HG02571 (cell line): ENCODE measurements around the gene PANK2.
A peak's percentile ranks its signal among the peaks of the same experiment; 100 is the strongest.
"Not testable (repeated sequence)": the region's sequence is repeated elsewhere in the genome, so short reads cannot be mapped to it uniquely, and the experiment has no call there.

ENCODE experiments used
- ATAC-seq: cut with Tn5 transposase; IDR thresholded peaks from one replicate; pipeline ENCODE4 v1.9.1; 2021; ENCODE audit warnings: mild to moderate bottlenecking, moderate library complexity; ENCODE audit not compliant: unreplicated experiment

The PANK2 gene

DNA sequence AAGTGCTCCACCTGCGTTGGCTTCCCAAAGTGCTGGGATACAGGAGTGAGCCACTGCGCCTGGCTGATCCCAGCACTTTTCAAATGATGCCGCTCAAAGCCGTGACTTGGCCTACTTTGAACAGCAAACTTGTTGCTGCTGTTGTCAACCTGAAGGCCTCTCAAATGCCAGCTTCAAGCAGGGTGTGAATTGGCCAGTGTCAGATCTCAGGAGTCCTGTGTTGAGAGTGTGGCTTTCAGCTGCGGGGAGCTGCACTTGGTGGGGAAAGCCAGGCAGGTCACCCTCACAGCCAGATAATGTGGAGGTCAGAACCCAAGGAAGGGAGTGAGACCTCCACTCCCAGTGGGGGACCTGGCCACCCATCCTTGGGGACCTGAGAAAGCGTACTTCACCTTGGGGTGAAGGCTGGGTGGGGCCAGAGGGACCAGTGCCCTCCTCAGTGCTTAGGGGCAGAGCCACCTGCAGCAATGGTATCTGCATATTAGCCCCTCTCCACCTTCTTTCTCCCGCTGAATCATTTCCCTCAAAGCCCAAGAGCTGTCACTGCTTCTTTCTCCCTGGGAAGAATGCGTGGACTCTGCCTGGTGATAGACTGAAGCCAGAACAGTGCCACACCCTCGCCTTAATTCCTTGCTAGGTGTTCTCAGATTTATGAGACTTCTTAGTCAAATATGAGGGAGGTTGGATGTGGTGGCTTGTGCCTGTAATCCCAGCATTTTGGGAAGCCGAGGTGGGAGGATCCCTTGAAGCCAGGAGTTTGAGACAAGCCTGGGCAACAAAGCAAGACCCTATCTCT is 19.1 kb upstream of the PANK2 start:
- ATAC-seq, result no peak

DNA sequence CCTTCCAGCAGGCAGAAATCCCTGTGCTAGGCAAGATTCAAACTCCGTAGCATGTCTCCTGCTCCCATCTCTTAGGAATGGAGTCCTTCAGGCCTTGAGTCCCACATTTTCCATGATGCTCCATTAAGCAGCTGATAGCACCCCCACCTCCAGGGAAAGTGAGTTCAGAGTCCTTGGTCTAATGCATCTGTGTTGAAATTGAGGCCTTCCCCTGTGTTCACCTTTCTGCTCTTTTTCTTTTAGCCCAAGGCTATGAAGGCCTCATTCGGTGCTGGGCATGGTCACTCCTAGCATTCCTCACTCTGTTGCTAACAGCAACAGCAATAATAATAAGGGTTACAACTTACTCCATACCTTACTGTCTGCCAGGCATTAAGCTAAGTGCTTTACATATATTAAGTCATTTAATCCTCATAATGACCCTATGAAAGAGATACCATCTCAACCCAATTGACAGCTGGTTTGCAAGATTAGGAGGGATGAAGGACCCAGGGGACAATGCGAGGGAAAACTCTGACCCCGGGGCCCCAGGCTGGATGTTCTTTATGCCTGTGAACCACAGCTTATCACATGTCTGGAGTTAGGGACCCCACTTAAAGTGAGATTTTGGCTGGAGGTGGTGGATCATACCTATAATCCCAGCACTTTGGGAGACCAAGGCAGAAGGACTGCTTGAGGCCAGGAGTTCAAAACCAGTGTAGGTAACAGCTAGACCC is 17.5 kb upstream of the PANK2 start:
- no peak for ATAC-seq

DNA sequence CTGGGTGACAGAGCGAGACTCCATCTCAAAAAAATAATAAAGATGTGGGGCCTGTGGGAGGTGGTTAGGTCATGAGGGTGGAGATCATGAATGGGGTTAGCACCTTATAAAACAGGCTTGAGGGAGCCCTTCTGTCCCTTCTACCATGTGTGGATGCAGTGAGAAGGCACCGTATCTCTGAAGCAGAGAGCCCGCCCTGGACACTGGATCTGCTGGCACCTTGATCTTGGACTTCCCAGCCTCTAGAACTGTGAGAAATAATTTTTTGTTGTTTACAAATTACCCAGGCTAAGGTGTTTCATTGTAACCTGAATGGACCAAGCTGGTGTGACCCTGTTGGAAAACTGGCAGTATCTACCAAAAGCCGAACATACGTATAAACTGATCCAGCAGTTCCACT is 15.7 kb upstream of the PANK2 start:
- no peak for ATAC-seq

DNA sequence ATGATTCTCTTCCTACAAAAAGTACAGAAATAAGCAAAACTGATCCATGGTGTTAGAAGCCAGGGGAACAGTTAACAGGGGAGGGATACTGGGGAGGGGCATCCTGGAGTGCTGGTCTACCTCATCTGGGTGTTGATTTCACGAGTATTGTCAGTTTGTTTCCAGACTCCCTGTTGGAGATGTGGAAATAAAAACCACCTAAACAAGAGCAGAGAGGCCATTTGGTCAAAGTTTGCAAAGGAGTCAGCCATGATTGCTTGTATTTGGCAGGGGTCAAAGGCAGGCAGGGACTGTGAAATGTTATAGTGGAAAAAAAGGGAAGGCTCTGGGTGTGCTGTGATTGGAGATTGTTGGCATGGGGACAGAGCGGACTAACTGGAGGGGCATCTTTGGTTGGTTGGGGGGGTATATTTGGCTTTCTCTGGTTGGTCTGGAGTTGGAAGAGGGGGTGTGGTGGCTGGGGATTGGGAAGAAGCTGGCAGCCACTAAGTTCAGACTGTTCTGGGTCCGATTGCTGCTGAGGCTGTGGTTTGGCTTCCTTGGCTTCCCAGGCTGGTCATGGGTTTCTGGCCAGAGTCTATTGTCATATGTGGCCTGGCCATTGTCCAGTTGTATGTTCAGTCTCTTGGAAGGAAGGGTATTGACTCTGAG is 14.9 kb upstream of the PANK2 start:
- no peak for ATAC-seq

DNA sequence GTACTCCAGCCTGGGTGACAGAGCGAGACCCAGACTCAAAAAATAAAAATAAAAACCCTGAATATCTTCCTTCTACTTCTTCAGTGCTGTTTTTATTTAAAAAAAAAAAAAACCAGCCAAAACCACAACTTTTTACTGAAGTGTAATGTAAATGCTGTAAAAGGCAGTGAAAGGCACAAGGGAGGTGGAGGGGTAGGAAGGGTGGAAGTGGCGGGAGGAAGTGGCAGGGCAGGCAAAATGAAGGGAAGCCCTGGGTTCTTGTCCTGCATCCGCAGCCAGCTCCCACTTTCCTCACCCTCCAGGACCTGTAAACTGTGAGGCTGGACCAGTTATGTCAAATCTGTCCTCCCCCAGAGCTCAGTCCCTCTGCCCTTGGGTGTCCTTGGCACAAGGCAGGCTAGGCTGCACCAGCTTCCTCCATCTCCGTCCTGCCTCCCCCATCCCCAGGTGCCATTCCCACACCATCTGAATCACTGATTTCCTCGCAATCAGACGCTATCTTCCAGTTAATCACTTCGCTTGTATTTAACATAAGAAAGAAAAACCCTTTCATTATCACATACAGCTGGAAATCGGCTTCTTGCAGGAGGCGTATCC is 13.7 kb upstream of the PANK2 start:
- no peak for ATAC-seq

DNA sequence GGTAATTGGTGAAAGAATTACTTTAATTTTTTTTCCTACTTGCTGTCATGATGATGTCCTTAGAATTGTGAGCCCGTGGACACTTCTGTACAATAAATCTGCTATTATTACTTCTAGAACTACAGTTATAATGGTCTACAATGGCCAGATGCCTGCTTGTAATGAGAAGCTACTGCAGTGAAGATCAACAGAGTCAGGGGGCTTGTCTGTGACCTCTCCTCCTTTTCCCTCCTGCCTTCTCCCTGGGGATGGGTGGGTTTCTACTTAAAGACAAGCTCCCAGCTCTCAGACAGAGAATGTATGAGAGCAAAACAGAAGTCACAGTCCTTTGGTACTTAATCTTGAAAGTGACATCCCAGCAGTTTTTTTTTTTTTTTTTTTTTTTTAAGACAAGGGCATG is 13.2 kb upstream of the PANK2 start:
- no peak for ATAC-seq

DNA sequence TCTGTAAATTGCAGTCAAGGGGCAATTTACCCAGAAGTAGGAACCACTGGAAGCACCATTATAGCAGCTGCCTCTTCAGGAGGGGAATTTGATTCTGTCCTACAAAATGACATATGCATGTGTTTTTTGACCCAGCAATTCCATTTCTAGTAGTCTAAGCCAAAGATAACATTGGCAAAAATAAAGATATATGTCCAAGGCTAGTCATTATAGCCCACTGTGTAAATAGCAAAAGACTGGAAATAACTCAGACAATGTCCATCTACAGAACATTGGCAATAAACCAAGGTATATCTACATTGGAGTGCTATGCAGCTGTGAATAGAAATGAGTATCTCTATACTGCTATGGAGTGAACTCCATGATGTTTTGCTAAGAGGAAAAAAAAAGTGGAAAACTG is 12.5 kb upstream of the PANK2 start:
- no peak for ATAC-seq

DNA sequence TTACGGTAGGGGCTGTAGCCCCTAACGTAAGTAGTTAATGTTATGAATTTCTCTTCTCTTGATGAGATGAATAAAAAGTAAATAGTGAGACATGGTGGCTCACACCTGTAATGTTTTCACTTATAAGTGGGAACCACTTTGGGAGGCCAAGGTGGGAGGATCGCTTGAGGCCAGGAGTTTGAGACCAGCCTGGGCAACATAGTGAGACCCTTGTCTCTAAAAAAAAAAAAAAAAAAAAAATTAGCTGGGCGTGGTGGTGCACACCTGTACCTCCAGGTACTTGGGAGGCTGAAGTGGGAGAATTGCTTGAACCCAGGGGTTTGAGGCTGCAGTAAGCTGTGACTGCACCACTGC is 10.3 kb upstream of the PANK2 start:
- ATAC-seq, result not testable (repeated sequence)

DNA sequence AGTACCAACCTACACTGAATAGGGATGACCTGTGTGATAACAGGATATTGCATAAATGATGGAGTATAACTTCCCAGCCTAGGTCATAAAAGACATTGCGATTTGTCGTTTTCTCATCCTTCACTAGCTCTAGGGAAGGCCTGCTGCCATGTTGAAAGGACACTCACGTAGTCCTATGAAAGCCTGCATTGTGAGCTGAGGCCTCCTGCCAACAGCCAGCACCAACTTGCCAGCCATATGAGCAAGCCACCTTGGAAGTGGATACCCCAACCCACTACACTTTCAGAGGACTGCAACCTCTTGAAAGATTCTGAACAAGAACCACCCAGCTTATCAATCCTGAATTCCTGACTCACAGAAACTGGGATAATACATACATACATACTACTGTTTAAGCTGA is 3.5 kb upstream of the PANK2 start:
- no peak for ATAC-seq

DNA sequence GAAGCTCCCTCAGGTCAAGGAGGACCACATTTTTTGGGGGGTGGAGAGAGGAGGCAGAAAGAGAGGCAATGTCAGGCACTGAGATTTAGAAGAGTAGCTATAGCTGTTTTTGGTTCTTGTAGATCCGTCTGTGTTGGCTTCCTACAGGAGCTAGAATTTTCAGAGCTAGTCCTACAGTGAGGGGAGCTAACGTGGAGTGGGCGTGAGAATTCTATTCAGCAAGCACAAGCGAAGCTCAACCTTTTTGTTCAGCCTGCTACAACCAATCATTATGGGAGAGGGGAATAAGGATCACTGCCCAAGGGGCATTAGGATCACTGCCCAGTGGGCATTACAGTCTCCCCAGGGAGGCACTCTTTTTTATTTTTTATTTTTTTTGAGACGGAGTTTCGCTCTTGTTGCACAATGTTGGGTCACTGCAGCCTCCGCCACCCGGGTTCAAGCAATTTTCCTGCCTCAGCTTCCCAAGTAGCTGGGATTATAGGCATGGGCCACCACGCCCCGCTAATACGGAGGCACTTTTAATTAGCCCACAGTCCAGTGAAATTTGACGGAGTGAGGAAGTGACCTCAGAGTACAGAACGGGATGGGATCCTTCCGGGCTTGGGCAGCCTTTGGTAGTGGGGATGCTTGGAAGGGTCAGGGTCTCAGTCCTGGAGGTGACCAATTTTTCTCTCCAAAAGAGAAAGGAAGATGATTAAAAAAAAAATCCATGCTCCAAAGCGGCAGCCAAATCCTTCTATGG is 1.1 kb upstream of the PANK2 start:
- ATAC-seq, result no peak

DNA sequence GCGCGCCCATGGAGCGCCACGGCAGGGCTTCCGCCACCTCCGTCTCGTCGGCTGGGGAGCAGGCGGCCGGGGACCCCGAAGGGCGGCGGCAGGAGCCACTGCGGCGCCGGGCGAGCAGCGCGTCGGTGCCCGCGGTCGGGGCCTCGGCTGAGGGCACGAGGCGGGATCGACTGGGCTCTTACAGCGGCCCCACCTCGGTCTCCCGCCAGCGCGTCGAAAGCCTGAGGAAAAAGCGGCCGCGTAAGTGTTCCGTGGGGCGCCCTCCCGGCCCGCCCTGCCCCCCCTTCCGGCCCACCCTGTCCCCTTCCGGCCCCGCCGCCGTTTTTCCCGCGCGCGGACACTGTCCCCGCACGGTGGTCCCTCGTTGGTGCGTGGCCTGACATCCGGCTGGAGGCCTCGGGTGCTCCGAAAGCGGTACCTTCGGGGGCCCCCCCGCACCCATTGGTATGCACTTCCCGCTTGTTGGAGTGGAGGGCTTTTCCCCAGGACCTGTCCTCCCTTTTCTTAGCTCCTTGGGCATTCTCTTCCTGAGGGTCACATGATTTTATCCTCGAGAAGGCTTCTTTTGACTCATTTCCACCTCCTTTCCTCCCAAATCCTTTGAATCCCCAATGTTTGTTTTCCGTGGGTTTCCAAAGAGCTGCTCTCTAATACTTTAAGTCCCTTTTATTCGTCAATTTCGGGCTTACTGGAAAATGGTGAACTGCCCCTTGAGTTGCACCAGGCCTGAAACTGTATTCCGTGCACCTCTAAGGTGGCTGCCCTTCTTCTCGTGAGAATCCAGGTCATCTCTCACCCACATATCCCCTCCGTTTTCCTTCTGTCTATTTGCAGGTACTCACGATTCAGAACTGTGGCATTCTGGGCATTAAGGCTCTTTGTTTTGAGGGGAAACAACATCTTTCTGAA is 556 bp downstream of the PANK2 start:
- ATAC-seq, result peak; percentile 17

DNA sequence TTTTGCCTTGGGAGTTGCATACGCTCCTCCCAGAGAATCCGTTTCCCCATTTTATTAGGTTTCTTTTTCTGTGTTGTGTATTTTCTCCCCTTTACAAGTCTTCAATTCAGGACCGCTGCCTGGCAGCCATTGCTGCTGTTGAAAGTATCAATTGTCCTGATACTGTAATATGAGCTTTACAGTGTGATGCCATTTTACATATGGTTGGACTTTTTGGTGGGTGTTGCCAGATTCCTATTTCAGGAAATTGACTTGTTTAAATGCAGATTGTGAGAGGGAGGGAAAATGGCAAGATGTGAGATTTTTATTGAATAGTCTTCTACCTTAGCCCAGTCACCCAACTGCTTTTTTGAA is 1.2 kb downstream of the PANK2 start:
- ATAC-seq, result no peak

DNA sequence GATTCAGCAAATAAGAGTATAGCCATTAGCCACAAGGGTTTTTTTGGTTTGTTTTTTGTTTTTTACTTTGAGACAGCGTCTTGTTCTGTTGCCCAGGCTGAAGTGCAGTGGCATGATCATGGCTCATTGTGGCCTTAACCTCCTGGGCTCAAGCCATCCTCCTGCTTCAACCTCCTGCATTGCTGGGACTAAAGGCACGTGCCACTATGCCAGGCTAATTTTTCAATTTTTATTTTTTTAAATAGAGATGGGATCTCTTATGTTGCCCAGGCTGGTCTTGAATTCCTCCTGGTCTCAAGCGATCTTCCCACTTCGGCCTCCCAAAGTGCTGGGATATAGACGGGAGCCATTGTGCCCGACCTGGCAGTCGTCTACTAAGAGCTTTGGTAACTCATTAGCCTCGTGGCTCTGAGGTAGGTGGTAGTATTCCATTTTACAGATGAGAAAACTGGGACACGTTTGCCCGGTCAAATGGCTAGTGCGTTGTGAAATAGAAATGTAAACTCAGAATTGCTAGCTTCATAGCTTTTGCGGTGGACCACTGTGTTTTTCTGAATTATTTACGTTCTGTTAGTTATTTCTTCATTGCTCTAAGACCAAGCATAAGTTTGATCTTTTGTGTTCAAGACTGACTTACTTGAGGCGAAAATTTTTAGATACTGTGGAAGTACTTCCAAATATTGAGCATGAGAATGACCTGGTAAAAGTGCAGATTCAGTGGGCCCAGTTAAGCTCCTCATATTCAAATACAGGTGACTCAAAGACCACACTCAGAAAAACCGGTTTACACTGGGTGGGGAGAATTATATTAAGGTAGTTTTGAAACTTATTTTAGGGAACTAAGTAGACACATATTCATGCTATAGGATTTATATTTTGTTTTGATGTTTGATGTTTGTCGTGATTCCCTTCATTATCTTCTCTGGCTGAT is 2.1 kb downstream of the PANK2 start:
- ATAC-seq, result no peak

DNA sequence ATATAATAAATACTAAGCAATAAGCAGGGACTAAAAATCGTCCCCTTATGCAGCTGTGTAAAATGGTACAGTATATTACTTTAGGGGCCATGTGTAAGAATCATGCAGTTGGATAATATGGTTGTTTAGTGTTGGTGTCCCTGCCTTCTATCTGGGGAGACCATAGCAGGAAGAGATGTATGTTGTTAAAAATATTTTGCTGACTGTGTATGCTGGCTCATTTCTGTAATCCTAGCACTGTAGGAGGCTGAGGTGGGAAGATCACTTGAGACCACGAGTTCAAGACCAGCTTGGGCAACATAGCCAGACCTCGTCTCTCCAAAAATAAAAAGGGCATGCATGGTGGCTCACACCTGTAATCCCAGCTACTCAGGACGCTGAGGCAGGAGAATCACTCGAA is 5.6 kb downstream of the PANK2 start:
- no peak for ATAC-seq

DNA sequence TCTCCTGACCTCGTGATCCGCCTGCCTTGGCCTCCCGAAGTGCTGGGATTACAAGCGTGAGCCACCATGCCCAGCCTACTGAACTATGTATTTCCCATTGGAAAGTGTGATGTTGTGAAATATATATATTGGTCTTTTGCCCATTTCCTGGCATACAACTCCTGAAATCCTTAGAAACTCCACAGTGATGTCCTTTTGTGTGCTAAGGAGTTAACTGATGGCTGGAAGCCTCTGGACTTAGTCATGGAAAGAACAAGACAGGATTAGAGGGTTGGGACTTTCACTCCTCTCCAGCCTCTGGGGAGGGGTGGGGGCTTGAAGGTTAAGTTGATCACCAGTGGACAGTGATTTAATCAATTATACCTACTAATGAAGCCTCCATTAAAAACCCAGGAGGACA is 7.1 kb downstream of the PANK2 start:
- ATAC-seq, result no peak

DNA sequence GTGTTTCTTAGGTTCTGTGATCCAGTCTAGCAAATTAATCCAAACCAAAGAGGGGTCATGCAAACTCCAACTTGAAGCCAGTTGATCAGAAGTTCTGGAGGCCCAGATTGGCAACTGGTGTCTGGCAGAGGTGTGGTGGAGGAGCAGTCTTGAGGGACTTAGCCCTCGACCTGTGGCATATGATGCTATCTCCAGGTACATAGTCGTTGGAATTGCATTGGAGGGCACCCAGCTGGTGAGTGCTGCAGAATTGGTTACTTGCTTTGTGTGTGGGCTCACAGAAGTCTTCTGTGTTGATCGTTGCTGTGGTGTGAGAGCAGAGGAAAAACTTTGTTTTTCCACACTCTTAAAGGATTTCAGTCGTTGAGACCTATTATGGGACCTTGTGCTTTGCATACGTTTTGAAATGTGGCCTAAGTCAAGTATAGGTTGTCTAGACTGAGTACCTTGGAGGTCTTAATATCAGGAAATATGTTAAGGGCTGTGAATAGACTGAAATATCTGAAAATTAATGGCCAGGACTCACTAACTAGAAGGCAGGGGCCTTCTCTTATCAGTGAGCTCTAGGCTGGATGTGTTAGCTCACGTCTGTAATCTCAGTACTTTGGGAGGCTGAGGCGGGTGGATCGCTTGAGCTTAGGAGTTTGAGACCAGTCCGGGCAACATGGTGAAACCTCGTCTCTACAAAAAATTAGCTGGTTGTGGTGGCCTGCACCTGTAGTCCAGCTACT is 7.8 kb downstream of the PANK2 start:
- no peak for ATAC-seq

DNA sequence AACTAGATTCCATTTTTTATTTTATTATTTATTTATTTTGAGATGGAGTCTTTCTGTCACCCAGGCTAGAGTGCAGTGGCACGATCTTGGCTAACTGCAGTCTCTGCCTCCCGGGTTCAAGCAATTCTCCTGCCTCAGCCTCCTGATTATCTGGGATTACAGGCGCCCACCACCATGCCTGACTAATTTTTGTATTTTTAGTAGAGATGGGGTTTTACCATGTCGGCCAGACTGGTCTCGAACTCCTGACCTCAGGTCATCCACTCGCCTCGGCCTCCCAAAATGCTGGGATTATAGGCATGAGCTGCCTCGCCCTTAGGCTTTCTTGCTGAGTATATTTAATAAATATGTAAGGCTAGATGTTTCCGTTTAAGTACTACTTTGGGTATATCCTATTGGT is 9.0 kb downstream of the PANK2 start:
- ATAC-seq, result not testable (repeated sequence)

DNA sequence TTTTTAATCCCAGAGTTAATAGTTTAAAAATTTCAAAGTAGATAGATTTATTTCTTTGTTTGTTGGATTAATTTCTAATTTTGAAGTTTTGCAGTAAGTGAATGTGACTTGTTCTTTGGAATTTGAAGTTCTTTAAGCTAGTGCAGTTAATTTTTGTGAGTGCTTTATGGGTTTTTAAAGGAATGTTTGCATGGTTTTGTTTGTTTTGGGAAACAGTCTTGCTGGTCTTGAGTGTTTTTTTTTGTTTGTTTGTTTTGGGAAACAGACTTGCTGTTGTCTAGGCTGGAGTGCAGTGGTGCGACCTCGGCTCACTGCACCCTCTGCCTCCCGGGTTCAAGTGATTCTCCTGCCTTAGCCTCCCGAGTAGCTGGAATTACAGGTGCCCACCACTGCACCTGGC is 9.5 kb downstream of the PANK2 start:
- no peak for ATAC-seq
